ENCODE results near the gene INSRR.

GRCh38 chr1:156845953-156846545 lies 12.9 kb downstream of the INSRR start:
- TF ChIP-seq CTCF (IDR thresholded peaks at IDR 0.05) (no peak), POLR2AphosphoS5 (IDR thresholded peaks at IDR 0.05) (no peak)

Data from esophagus muscularis mucosa (tissue), 3 donors.